ENCODE results near the gene MTAP.

MTAP gene

DNA sequence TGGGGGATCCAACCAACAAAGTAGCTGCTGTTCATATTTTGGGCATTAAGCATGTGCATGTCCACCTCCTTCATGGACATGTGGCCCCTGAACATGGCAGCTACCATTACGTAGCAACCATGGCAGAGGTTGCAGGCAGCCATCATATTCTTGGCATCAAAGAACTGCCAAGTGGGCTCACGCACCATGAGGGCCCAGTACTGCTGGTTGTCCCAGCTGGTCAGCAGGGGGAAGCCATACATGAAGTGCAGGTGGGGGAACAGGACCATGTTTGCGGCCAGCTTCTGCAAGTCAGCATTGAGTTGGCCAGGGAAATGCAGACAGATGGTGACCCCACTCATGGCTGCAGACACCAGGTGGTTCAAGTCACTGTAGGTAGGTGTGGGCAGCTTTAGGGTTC lies 9.5 kb downstream of the MTAP start:
- no peak for DNase-seq (ENCODE audit: low read depth in 1 of 2, low spot score in 1 of 2)
- in situ Hi-C loops (cut with HindIII; ENCODE audit: low pct_unique_long_range_greater_than_20kb, low sequenced_read_pairs), result no loop called here
- no peak for TF ChIP-seq JUND (IDR thresholded peaks at IDR 0.05; ENCODE audit: low read depth)

DNA sequence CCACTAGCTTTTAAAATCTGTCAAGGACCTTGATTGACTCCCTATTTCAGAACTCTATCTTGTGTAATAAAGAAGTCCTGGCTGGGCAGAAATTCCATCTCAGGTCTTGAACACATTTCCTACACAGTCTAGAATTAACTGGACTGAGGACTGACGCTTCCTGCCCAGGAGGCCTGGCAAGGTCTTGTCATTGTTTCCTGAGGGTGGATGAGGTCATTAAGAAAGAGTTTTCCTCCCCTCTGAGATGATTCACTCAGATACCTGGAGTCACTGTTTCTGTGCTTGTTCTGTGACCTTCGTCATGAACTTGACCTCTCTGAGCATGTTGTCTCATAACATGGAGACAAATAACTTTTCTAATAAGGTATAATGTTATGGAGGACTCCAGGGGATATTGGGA lies 10.0 kb downstream of the MTAP start:
- in situ Hi-C loops (cut with HindIII; ENCODE audit: low pct_unique_long_range_greater_than_20kb, low sequenced_read_pairs), result no loop called here
- no peak for DNase-seq (ENCODE audit: low read depth in 1 of 2, low spot score in 1 of 2)

DNA sequence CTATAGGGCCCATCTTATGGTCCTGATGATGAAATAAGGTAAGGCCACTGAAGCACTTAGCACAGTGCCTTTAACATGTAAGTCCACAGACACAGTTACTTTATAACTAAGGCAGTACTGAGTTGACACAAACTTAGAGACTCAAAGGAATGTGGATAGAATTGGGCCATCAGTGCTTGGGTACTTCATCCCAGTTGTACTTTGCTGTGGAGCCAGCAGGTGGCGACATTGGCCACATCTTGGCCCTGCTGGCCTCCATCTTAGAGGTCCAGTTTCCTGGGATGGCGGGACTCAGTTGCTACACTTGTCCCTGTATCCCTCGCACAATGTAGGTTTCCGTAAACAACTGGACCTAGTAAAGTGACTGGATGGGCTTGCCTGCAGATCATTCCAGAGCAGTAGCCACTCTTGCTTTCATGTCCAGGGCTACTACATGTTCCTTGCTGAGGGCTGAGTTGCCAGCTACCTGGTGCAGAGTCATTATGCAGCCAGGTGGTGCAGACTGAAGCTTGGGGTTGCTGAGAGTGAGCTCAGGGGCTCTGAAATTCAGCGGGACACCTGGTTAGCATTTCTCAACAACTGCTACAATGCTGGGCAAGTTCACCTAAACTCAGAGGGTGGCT lies 10.6 kb downstream of the MTAP start:
- in situ Hi-C loops (cut with HindIII; ENCODE audit: low pct_unique_long_range_greater_than_20kb, low sequenced_read_pairs), result no loop called here
- no peak for TF ChIP-seq JUND (IDR thresholded peaks at IDR 0.05; ENCODE audit: low read depth)
- DNase-seq (ENCODE audit: low read depth in 1 of 2, low spot score in 1 of 2), result peak; percentile 13 to 79

More for the DNA sequence above, 10.0 kb downstream of the MTAP start:
- TF ChIP-seq JUND (IDR thresholded peaks at IDR 0.05; ENCODE audit: low read depth), result no peak

- in situ Hi-C loops (cut with HindIII; ENCODE audit: low pct_unique_long_range_greater_than_20kb, low sequenced_read_pairs), result no loop called here
- no peak for TF ChIP-seq JUND (IDR thresholded peaks at IDR 0.05; ENCODE audit: low read depth)
- peak in 1 of 2 experiments; percentile 80 for DNase-seq (ENCODE audit: low read depth in 1 of 2, low spot score in 1 of 2)
Measured at GRCh38 chr9:21813575-21814473, 11.4 kb downstream of the MTAP start.

- no peak for TF ChIP-seq JUND (IDR thresholded peaks at IDR 0.05; ENCODE audit: low read depth)
- in situ Hi-C loops (cut with HindIII; ENCODE audit: low pct_unique_long_range_greater_than_20kb, low sequenced_read_pairs), result no loop called here
- no peak for DNase-seq (ENCODE audit: low read depth in 1 of 2, low spot score in 1 of 2)
Measured at GRCh38 chr9:21815643-21816042, 13.2 kb downstream of the MTAP start.

DNA sequence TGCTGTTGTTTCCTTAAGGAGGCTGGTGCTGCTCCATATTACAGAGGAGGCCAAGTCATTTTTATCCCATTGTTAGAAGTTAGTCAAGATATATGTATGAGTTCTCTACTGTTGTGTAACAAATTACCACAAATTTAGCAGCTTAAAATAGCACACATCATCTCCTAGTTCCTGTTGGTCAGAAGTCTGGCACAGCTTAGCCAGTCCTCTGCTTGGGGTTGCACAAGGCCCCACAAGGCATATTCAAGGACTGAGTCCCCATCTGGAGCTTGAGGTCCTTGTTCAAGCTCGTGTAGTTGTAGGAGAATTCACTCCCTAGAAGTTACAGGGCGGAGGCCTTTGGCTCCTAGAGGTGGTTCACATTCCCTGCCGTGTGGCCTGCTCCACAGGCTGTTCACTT lies 14.7 kb downstream of the MTAP start:
- in situ Hi-C loops (cut with HindIII; ENCODE audit: low pct_unique_long_range_greater_than_20kb, low sequenced_read_pairs), result no loop called here
- no peak for DNase-seq (ENCODE audit: low read depth in 1 of 2, low spot score in 1 of 2)
- no peak for TF ChIP-seq JUND (IDR thresholded peaks at IDR 0.05; ENCODE audit: low read depth)

GRCh38 chr9:21825637-21826036 lies 23.2 kb downstream of the MTAP start:
- in situ Hi-C loops (cut with HindIII; ENCODE audit: low pct_unique_long_range_greater_than_20kb, low sequenced_read_pairs), result no loop called here
- TF ChIP-seq JUND (IDR thresholded peaks at IDR 0.05; ENCODE audit: low read depth), result no peak
- no peak for DNase-seq (ENCODE audit: low read depth in 1 of 2, low spot score in 1 of 2)

DNA sequence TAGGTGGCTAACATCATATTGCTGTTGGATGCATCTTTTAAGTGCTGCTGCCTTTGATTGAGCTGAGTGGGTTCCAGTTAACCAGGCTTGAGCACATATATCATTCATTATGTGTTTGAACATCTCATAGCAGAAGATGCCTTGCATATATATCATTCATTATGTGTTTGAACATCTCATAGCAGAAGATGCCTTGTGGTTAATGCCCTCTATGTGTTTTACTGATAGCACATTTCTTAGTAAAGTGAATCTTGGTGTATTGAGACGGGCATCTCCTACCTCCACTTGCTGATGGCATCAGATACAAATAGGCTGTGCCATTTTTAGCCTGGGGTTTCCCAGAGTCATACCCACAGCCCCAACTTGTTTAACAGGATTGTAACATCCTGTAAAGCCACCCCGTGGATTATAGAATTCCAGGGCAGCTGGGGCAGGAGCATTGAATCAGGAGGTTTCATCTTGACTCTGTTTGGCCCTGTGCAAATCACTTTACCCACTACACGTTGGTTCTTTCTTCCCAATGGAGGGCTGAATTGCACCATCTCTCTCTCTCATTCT lies 26.5 kb downstream of the MTAP start:
- no peak for TF ChIP-seq JUND (IDR thresholded peaks at IDR 0.05; ENCODE audit: low read depth)
- in situ Hi-C loops (cut with HindIII; ENCODE audit: low pct_unique_long_range_greater_than_20kb, low sequenced_read_pairs), result no loop called here
- DNase-seq (ENCODE audit: low read depth in 1 of 2, low spot score in 1 of 2), result peak in 1 of 2 experiments; percentile 64

- in situ Hi-C loops (cut with HindIII; ENCODE audit: low pct_unique_long_range_greater_than_20kb, low sequenced_read_pairs), result no loop called here
- DNase-seq (ENCODE audit: low read depth in 1 of 2, low spot score in 1 of 2), result no peak
- TF ChIP-seq JUND (IDR thresholded peaks at IDR 0.05; ENCODE audit: low read depth), result no peak
Measured at GRCh38 chr9:21830589-21830988, 28.2 kb downstream of the MTAP start.

GRCh38 chr9:21831841-21832509 lies 29.5 kb downstream of the MTAP start:
- in situ Hi-C loops (cut with HindIII; ENCODE audit: low pct_unique_long_range_greater_than_20kb, low sequenced_read_pairs), result no loop called here
- TF ChIP-seq JUND (IDR thresholded peaks at IDR 0.05; ENCODE audit: low read depth), result no peak
- DNase-seq (ENCODE audit: low read depth in 1 of 2, low spot score in 1 of 2), result no peak

- DNase-seq (ENCODE audit: low read depth in 1 of 2, low spot score in 1 of 2), result no peak
- TF ChIP-seq JUND (IDR thresholded peaks at IDR 0.05; ENCODE audit: low read depth), result no peak
- in situ Hi-C loops (cut with HindIII; ENCODE audit: low pct_unique_long_range_greater_than_20kb, low sequenced_read_pairs), result no loop called here
Measured at GRCh38 chr9:21833090-21833801, 30.8 kb downstream of the MTAP start.

GRCh38 chr9:21835121-21835520 lies 32.7 kb downstream of the MTAP start:
- in situ Hi-C loops (cut with HindIII; ENCODE audit: low pct_unique_long_range_greater_than_20kb, low sequenced_read_pairs), result no loop called here
- TF ChIP-seq JUND (IDR thresholded peaks at IDR 0.05; ENCODE audit: low read depth), result no peak
- DNase-seq (ENCODE audit: low read depth in 1 of 2, low spot score in 1 of 2), result no peak

Data from T47D (cell line).